KMS-11 (cell line): ENCODE results near the gene ONECUT3.

Source experiments
- H2AFZ ChIP-seq: fragments of 200-600 bp; sonication (generic); 2 replicates; pipeline ENCODE4 v1.6.1; 2016; ENCODE audit warnings: antibody characterized with exemption, mixed run types, low read depth
- H3K27ac ChIP-seq: fragments of 200-600 bp; sonication (generic); 2 replicates; pipeline ENCODE4 v1.6.1; 2016; ENCODE audit warnings: mild to moderate bottlenecking, mixed run types
- H3K27me3 ChIP-seq: fragments of 200-600 bp; sonication (generic); 2 replicates; pipeline ENCODE4 v1.6.1; 2017; ENCODE audit warnings: mild to moderate bottlenecking, low read depth, mixed run types, moderate library complexity; ENCODE audit not compliant: insufficient read depth
- H3K36me3 ChIP-seq: fragments of 200-600 bp; sonication (generic); 2 replicates; pipeline ENCODE4 v1.6.1; 2017; ENCODE audit warnings: mild to moderate bottlenecking, mixed run types; ENCODE audit not compliant: insufficient read depth
- H3K4me1 ChIP-seq: fragments of 200-600 bp; sonication (generic); 2 replicates; pipeline ENCODE4 v1.6.1; 2016; ENCODE audit warnings: mild to moderate bottlenecking, low read depth, mixed run types; ENCODE audit not compliant: poor library complexity, severe bottlenecking
- H3K4me2 ChIP-seq: fragments of 200-600 bp; sonication (generic); 2 replicates; pipeline ENCODE4 v1.7.0; 2016; ENCODE audit warnings: mild to moderate bottlenecking, mixed run types
- H3K4me3 ChIP-seq: fragments of 200-600 bp; sonication (generic); IDR thresholded peaks from 2 replicates; pipeline ENCODE4 v1.6.1; 2017; ENCODE audit warnings: low read depth, low read length, mixed read lengths; ENCODE audit not compliant: insufficient read depth
- H3K79me2 ChIP-seq: fragments of 200-600 bp; sonication (generic); 2 replicates; pipeline ENCODE4 v1.6.1; 2016; ENCODE audit warnings: low read depth, mixed run types; ENCODE audit not compliant: insufficient read depth
- H3K9ac ChIP-seq: fragments of 200-600 bp; sonication (generic); 2 replicates; pipeline ENCODE4 v1.6.1; 2016; ENCODE audit warnings: mild to moderate bottlenecking, mixed run types
- H4K20me1 ChIP-seq: fragments of 200-600 bp; sonication (generic); 2 replicates; pipeline ENCODE4 v1.6.1; 2016; ENCODE audit warnings: mild to moderate bottlenecking, mixed run types; ENCODE audit not compliant: insufficient read depth
- CTCF ChIP-seq: fragments of 200-600 bp; sonication (generic); conservative IDR thresholded peaks from 2 replicates; pipeline ENCODE4 v1.6.1; 2017; ENCODE audit warnings: low read depth, mild to moderate bottlenecking, antibody characterized with exemption, low read length, moderate library complexity, mixed read lengths

ONECUT3 gene

GRCh38 chr19:1799695-1800342, 46.5 kb downstream of the ONECUT3 start:
- Histone ChIP-seq H3K4me1 (no peaks in the 10 kb centered on the region), H4K20me1 (no peaks in the 10 kb centered on the region), H3K4me2 (no peak overlapping the region), H3K36me3 (no peaks in the 10 kb centered on the region), H3K79me2 (no peaks in the 10 kb centered on the region), H2AFZ (no peak overlapping the region), H3K9ac (no peak overlapping the region), H3K27ac (no peak overlapping the region), H3K27me3 (peaks cover 65% of the 10 kb centered on the region), H3K4me3 (no peak overlapping the region)
- no peak for TF ChIP-seq CTCF

GRCh38 chr19:1804858-1805257, 51.6 kb downstream of the ONECUT3 start:
- H3K4me2 ChIP-seq: no peak overlapping the region
- no peak for TF ChIP-seq CTCF
- H3K4me1 ChIP-seq: no peaks in the 10 kb centered on the region

DNA sequence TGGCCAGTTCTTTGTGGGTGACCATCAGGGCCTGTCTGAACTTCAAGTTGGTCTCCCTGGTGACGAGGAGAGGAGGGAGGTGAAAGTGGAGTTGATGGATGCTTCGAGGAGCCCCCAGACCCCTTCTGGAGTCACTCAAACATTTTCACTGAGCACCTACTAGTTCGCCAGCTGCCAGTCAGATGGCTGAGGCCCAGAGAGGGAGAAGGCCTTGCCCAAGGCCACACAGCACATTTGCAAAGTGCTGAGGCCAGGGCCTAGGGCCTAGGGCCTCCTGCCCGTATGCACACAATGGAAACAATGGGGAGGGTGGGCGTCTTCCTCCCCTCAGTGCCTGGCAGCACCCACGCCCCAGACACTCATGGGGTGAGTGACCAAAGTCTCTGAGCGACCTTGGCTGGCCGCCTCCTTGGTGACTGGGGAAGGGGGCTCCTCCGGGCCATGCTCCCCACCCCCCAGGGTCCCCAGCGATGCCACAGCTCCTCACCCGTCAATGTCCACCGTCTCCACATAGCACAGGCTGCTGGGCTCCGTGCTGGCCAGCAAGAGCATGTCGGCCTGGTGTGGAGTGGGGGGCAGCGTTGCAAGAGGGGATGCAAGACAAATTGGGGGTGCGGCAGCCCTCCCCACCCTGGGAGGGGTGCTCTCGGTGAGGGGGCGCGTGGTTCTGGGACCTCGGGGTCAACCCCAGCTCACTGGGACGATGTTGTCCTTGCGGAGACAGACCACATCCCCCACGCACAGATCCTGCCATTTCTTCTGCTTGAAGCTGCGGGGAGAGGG, 52.3 kb downstream of the ONECUT3 start:
- Histone ChIP-seq H3K27me3 (peaks cover 45% of the 10 kb centered on the region; the same call in 1 of the 2 replicates), H3K27ac (no peak overlapping the region), H3K4me1 (no peaks in the 10 kb centered on the region), H2AFZ (no peak overlapping the region), H3K79me2 (no peaks in the 10 kb centered on the region), H3K4me3 (no peak overlapping the region), H3K9ac (no peak overlapping the region), H4K20me1 (no peaks in the 10 kb centered on the region), H3K36me3 (no peaks in the 10 kb centered on the region), H3K4me2 (no peak overlapping the region)
- no peak for TF ChIP-seq CTCF

More at GRCh38 chr19:1804858-1805257, 51.6 kb downstream of the ONECUT3 start:
- H3K4me3 ChIP-seq: no peak overlapping the region
- H2AFZ ChIP-seq: no peak overlapping the region
- H3K27me3 ChIP-seq: peaks cover 53% of the 10 kb centered on the region
- no peaks in the 10 kb centered on the region for H3K79me2 ChIP-seq
- H3K27ac ChIP-seq: no peak overlapping the region
- no peak overlapping the region for H3K9ac ChIP-seq
- H3K36me3 ChIP-seq: no peaks in the 10 kb centered on the region
- H4K20me1 ChIP-seq: no peaks in the 10 kb centered on the region

DNA sequence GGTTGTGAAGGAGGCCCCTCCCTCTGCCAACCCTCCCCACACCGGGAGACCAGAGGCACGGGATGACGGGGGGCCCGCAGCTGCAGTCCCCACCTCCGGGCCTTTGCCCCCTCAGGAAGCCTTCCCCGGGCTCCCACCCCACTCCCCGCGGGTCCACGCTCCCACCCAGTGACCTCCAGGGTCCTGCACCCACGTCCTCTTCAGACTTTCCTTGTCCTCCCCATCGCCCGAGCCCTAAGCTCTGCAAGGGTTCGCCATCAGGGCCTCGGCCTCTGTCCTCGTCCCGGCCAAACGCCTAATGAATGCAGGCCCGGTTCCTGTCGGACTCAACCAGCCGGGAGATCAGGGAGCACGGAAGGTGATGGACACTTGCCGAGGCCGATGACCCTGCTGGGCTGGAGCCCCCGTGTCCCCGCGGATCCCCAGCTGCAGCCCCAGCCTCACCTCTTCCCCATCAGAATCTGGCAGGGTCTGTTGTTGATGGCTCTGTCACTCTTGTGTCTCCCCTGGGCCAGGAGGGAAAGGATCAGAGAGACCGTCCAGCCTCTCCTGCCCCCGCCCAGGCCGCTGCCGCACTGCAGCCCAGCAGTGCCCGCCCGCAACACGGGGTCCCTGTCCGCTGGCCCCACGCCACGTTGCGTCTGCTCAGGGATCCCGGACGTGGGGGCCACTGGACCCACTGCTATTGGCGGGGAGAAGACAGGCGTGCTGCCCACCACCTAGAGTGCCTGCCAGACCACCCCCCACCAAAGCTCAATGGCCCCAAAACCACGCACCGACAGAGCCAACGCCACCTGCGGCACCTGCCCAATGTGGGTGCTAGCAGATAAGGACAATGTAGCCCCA, 53.1 kb downstream of the ONECUT3 start:
- H3K79me2 ChIP-seq: no peaks in the 10 kb centered on the region
- H4K20me1 ChIP-seq: no peaks in the 10 kb centered on the region
- peaks cover 42% of the 10 kb centered on the region; the same call in 1 of the 2 replicates for H3K27me3 ChIP-seq
- no peak for TF ChIP-seq CTCF
- H3K9ac ChIP-seq: no peak overlapping the region
- no peaks in the 10 kb centered on the region for H3K36me3 ChIP-seq
- no peak overlapping the region for H3K4me2 ChIP-seq
- no peak overlapping the region for H2AFZ ChIP-seq
- H3K4me3 ChIP-seq: no peak overlapping the region
- H3K4me1 ChIP-seq: peaks cover 1% of the 10 kb centered on the region
- no peak overlapping the region for H3K27ac ChIP-seq
